HG03039 (cell line): ENCODE results near the gene B4GALT1.
A peak's percentile ranks its signal among the peaks of the same experiment; 100 is the strongest.

Experiments used
- ATAC-seq: cut with Tn5 transposase; IDR thresholded peaks from one replicate; pipeline ENCODE4 v1.9.1; 2021; ENCODE audit warnings: mild to moderate bottlenecking, moderate library complexity; ENCODE audit not compliant: unreplicated experiment

Gene B4GALT1, protein sequence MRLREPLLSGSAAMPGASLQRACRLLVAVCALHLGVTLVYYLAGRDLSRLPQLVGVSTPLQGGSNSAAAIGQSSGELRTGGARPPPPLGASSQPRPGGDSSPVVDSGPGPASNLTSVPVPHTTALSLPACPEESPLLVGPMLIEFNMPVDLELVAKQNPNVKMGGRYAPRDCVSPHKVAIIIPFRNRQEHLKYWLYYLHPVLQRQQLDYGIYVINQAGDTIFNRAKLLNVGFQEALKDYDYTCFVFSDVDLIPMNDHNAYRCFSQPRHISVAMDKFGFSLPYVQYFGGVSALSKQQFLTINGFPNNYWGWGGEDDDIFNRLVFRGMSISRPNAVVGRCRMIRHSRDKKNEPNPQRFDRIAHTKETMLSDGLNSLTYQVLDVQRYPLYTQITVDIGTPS

DNA sequence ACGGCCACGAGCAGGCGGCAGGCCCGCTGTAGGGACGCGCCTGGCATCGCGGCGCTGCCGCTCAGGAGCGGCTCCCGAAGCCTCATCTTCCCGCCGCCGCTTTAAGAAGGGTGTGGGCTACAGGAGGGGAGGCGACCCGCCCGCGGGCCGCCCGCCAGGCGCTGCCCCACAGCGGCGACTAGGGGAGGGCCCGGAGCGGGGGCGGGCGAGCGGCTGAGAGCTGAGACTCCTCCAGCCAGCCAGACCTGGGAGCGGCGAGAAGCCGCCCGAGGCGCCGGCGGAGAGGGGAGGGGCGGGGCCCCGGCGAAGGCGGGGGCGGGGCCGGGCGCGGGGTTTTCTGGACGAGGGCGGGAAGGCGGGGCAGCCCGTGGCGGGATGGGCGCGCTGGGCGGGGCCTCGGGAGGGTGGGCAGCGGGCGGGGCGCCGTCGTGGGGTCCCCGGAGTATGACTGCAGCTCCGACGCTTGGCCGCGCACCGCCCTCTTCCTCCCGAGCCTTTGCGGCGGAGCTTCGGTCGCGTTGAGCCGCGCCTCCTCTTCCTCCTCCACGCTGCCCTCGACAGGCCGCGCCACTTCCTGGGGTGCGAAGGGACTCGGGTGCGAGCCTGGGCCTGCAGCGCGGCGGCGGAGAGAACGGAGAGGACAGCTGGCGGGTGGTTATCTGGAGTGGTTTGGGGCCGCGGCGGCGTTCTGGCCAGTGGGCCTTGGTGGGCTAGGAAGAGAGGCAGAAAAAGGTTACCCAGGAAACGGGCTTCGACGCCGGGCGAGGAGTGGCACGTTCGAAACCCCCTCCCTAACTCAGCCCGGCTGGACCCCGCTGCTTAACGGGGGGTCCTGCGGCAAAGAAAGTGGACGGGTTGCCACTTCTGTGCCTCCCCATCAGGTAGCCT lies at the start of gene B4GALT1:
B4GALT1 (minus strand) TSS at position 253 of the 888 bp plus-strand sequence; CDS start at position 86, 167 bp downstream.
- peak; percentile 48 for ATAC-seq

DNA sequence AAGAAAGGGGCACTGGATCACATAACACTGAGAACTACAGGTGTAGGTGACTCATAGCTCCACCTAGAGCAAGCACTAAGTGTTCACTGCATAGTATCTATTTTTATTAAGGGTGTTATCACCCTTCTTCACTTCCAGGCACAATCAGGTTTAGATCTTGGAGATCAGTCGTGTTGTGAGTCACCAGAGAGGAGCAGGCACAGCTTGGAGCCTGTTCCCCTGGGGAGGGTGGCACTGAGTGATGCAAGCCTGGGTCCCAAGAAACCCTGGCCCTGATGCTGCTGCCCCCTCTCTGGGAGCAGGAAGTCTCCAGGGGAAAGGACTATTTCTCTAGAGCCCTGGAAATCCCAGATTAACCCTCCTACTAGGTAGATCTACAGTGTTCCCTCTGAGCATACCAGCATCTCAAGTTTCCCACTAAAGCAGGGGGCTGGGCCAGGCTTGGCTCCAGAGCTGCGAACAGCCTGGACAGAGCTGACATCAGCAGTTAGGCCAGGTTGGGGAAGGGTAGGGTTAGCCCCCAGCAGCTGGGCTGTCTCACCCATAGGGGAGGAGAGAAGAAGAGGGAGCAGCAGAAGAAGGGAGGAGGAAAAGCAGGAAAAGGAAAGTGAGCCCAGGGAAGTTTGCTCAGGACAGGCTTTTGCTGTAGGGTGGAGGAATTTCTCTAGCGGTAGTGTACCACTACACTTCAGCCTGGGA lies 44.7 kb upstream of the B4GALT1 start:
- no peak for ATAC-seq

DNA sequence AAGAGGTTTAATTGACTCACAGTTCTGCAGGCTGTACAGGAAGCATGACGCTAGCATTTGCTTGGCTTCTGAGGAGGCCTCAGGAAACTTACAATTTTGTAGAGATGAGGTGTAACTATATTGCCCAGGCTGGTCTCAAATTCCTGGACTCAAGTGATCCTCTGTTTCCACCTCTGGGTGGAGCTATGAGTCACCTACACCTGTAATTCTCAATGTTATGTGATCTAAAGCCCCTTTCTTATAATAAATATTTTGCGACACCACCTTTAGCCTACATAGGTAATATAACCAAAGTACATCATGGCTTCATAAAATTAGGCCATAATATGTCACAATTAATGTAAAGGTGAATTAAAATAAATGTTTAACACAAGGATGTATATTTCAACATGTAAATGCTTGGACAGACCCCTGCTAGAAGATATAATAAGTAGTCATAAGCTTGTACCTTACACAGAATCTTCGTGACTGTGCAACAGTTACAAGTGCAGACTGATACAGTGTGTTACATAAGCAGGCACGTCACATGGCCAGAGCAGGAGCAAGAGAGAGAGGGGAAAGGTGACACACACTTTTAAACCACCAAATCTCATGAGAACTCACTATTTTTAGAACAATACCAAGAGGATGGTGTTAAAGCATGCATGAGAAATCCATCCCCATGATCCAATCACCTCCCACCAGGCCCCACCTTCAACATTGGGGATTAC lies 43.0 kb upstream of the B4GALT1 start:
- no peak for ATAC-seq

DNA sequence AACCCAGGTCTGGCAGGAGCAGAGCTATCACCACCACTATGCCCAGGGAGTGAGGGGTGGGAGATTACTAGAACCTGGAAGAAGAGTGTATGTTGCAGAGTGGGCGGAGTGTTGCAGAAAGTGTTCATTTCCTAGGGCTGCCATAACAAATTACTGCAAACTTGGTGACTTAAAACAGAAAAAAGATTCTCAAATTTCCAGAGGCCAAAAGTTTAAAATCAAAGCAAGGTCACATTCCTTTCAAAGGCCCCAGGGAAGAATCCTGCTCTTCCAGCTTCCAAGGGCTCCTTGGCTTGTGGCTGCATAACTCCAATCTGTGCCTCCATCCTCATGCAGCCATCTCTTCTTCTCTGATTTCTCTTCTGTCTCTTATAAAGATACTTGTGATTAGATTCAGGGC lies 42.3 kb upstream of the B4GALT1 start:
- no peak for ATAC-seq

DNA sequence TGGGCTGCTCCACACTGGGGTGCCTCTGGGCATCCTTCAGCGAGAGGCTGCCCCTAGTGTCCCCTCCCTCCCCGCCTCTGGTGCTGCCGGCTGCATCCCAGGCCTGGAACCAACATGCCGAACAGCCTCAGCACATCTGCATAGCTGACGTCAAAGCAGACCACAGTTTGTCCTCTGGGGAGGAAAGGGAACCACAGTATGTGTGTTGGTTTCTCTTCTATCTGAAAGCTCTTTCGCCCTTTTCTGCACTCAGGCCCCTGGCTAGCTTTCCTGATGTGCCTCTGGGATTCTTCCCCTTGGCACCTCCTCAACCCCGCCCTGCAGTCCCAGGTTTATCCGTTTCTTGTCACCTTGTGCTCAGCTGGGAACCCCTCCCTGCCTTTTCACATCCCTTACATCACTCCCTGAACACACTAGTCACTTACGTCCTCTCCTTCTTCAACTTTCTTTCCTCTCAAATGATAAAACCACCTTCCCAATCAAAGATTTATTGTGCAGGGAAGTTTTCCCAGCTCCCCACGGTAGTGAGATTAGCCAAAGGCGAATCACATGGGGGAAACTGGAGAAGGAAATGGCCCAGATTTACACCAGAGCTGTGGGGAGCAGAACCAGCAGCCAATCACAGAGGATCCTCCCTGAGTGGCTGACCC lies 35.5 kb upstream of the B4GALT1 start:
- peak; percentile 98 for ATAC-seq

DNA sequence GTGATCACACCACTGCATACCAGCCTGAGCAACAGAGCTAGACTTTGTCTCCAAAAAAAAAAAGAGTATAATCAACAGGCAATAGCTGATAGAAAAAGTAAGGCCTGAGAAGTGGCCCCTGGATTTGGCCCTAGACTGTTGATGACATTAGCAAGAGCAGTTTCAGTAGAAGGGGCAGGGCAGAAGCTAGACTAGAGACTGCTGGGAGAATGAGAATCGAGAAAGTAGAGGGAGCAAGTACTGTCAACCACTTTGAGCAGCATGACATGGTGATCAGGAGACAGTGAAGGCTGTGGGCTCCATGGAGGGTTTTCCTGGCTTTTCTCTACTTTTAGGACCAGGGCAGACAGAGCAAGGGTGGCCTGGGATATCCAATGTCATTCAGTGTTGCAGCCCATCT lies 34.9 kb upstream of the B4GALT1 start:
- peak; percentile 36 for ATAC-seq

DNA sequence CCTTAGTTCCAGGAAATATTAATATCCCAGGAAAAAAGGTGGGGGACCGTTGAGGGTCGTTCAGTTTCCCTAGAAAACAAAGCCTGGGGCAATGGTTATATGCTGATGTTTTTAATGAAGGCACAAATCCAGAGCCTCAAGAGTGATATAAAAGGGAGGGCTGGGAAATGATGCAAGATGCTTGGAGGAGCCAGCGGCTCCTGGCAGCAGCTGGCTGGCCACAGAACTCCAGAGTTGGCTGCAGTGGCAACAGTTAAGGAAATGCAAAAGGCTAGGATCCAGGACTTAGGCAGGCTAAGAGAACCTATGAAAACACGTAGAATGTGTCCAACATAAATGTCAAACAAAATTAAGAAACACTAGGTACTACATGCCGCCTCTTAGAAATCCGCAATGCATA lies 31.0 kb upstream of the B4GALT1 start:
- no peak for ATAC-seq

DNA sequence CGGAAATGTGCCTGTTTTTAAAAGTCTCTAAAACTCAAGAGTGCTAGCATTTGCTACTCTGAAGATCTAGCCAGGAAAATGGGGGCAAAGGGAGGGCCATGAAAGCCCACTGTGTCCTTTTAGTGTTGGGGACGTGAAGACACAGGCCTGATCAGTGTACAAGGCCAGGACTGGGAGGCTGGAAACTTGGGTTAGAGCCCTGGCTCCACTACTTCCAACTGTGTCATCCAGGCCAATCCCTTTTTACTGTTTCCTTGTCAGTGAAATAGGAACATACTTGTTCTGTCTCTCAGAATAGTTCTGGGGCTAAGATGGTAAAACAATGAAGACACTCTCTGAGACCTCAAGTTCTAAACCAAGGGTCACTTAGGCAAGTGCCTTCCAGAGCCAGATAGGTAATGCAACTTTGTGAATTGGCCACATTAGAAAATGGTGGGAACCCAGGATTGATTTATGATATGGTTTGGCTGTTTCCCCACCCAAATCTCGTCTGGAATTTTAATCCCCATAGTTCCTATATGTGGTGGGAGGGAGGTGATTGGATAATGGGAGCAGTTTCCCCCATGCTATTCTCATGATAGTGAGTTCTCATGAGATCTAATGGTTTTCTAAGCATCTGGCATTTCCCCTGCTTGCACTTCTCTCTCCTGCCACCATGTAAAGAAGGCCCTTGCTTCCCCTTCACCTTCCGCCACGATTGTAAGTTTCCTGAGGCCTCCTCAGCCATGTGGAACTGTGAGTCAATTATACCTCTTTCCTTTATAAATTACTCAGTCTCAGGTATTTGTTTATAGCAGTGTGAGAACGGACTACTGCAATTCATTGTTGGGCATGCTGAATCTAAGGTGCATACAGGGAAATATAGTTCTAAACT lies 30.4 kb upstream of the B4GALT1 start:
- ATAC-seq, result no peak

DNA sequence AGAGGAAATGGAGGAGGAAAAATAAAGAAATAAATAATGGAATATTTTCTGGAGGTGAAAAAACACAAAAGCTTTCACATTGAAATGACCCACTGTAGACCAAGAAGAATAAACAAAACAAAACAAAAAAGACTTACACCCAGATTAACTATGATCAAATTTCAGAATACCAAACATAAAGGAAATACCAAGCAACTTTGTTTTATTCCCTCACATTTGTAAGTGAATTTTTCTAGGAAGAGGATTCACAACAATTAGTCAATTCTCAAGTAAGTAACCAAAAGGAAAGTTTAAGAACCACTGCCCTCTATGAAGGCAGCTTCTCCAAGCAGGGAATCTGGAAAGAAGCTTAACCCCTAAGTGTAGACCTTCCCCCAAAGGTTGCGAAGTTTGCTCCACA lies 29.6 kb upstream of the B4GALT1 start:
- ATAC-seq, result no peak

DNA sequence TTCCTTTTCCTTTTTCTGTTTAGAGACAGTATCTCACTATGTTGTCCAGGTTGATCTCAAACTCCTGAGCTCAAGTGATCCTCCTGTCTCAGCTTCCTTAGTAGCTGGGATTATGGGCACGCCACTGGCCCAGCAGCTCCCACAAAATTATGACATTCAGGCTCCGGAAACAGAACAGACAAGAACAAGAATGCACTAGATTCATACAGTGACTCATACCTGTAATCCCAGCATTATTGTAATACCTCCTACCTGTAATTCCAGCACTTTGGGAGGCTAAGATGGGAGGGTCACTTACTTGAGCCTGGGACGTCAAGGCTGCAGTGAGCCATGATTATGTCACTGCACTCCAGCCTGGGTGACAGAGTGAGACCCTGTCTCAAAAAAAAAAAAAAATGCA lies 26.7 kb upstream of the B4GALT1 start:
- no peak for ATAC-seq

DNA sequence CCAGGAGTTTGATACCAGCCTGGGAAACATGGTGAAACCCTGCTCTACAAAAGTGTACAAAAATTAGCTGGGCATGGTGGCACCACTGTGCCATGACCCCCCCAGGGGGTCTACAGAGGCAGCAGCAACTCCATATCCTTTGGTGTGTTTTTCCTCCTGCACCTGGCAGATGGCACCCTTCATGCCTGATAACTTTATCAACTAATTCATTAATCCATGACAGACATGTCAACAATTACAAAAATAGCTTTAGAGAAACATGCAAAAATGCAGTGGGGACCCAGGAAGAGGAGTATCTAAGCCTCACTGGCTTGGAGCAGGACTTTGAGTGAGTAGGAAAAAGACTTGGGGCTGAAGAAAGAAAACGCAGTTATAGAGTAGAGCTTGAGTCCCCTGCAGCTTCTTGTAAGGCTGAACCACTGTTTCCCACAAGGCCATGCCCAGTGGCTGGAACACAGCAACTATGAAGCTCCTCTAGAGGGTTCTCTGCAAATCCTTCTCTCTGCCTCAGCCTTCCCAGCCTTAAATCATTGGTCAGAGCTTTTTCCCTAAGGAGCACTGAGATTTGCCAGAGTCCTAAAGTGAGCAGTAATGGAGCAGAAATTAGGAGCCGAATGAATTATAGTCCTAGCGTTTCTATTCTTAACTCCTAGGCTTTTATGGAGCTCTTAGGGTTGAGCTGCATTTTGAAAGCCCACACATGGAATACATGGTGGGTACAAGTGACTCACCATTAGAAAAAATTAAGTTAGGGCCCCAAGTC lies 25.5 kb upstream of the B4GALT1 start:
- no peak for ATAC-seq

DNA sequence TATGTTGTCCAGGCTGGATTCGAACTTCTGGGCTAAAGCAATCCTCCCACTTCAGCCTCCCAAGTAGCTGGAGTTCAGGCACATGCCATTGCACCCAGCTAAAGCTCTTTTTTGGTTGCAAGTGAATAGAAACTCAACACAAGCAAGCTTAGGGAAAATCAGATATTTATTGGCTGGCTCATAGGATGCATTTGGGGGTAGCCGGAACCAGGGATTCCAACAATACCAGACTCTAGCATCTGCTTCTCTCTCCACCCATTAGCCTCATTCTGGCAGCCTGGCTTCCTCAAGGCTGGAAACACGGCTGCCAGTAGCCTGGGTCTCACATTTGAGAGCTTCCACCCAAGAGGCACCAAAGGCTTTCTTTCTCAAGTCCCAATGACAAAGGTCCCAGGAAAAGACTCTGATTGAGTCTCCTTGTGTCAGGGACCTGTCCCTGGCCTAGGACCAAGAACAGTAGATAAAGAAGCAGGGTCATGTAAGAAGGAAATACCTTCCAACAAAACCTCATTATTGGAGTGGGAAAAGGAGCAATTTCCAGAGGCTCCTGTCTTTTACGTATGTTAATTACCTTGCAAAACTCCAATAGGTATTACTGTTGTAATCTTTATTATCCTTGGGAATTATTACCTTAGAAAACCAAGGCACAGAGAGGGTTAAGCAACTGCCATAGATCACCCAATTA lies 23.0 kb upstream of the B4GALT1 start:
- ATAC-seq, result no peak

DNA sequence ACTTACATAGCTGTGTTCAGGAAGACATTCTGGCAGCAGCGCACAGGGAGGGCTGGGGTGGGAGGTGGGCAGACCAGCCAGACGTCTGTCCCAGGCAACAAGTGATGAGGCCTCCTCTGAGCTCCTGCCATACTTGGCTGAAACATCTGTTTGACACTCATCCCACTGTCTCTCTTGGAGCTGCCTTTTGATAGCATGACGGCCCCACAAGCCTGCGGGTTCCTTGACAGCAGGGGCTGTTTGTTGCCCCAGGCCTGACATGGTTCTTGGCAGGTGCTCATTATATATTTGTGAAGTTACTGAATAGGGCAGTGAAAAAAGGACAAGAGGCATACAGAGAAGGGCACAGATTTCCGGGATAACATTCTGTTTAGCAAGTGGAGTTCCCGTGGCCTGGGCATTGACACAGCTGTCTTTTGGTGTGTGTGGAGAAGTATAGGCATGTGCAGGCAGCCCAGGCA lies 22.2 kb upstream of the B4GALT1 start:
- ATAC-seq, result no peak

DNA sequence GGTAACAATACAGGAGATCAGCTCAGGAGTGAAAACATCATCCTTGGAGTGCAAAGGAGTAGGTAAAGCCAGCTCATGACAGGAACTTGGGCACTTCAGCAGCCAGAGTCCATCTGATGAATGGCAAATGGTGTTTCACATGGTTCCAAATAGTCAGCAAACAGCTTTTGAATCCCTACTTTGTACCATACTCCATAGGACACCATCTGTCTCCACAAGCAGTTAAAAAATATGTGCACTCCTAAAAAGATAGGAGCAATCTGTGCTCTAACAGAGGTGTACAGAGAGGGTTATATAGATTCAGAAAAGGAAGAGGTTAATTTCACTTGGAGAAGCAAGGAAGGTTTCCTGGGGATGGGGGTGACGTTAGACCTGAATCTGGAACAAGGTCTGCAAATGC lies 21.6 kb upstream of the B4GALT1 start:
- ATAC-seq, result no peak

DNA sequence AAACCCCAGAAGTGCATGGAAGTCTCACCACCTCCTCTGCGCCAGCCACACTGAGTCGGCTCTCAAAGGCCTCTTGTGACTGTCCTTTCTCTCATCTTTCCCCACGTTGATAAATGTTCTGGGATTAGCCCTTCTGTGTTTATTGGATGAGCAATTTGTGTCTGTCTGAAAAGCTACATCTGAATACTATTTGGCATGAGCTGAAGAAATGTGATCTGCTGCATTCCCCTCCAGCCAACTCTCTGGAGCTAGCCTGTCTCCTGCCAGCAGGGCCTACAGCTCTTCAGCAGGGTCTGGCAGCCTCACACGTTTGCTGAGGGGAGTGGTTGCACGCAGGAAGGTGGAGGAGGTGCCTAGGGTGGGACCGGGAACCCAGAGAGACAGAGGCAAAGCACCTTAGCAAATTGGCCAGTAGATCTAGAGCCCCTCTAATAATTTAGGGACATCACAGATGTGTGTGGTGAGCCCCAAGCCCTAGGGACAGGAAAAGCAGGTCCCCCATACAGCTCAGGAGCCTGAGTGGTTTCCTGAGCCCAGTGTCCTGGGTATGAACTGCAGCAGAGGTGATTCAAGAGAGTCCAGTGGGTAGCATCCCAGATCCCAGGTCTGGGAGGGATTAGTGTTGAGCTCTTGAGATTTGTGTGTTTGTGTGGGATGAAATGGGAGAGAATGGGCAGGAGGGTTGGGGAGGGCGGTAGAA lies 20.5 kb upstream of the B4GALT1 start:
- no peak for ATAC-seq

DNA sequence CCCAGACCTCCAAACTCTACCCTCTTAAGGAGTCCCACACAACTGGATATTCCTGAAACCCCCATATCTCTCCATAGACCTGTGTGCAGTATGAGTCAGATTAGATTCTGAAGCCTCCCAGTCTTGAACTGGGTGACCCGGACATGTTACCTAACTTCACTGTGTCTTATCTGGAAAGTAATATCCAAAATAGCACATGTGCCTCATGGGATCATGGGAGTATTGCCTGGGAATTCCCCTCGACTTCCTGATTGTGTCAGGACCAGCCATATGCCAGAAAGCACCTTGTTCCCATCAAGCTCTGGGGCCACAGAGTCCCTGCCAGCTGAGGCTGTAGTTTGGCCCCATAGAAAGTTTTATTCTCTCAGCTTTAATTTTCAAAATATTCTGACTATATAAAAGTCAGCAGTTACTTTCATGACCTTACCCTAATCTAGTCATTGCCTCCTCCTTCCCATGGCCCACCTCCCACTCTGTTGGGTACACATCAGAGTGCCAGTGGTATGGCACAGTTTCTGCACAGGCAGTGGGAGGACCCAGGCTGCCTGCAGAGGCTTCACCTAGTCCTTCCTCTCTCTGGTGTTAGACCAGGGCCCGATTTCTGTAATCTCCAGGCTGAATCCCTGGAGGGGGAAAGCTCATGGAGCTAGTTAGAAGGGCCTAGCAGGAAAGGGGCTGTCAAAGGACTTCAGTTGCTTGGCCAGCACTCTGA lies 19.5 kb upstream of the B4GALT1 start:
- ATAC-seq, result no peak

DNA sequence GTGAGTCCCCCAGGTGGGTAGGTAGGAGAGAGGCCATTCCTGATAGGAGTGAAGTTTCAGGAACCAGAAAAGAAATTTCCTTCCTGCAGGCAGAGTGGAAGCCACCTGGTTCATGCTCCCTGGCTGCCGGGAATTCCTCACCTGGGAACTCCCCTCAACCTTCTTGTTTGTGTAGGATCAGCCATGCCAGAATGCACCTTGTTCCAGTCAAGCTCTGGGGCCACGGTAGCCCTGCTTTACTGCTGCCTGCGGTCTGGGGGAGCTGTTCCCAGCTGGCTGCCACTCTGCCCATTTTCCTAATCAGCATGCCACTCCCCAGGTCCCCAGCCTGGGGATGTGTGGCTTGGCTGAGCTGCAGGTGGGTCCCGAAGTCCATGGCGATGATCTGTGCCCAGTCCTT lies 18.7 kb upstream of the B4GALT1 start:
- ATAC-seq, result no peak
